ENCODE data around the gene TNNI2. TPM values are rescaled to one million over a fixed set of nuclear protein-coding genes. Genes with fewer than 3 reads are reported as not detected.
A peak's percentile ranks its signal among the peaks of the same experiment; 100 is the strongest.

Gene TNNI2
- total and polyA plus RNA-seq, 7 donors = 985 to 6,537 (median 2,859) TPM

GRCh38 chr11:1863352-1864216 lies 24.8 kb downstream of the TNNI2 start:
- peaks cover 22% of the 10 kb centered on the region for H3K4me1 ChIP-seq
- peaks cover 0 to 7% (median 4%) of the 10 kb centered on the region in 3 donors for H3K27me3 ChIP-seq (ENCODE audit: insufficient read depth in 3 of 3, low read length in 2 of 3)
- H3K9me3 ChIP-seq = no peaks in the 10 kb centered on the region
- TF ChIP-seq, protein P1, sequence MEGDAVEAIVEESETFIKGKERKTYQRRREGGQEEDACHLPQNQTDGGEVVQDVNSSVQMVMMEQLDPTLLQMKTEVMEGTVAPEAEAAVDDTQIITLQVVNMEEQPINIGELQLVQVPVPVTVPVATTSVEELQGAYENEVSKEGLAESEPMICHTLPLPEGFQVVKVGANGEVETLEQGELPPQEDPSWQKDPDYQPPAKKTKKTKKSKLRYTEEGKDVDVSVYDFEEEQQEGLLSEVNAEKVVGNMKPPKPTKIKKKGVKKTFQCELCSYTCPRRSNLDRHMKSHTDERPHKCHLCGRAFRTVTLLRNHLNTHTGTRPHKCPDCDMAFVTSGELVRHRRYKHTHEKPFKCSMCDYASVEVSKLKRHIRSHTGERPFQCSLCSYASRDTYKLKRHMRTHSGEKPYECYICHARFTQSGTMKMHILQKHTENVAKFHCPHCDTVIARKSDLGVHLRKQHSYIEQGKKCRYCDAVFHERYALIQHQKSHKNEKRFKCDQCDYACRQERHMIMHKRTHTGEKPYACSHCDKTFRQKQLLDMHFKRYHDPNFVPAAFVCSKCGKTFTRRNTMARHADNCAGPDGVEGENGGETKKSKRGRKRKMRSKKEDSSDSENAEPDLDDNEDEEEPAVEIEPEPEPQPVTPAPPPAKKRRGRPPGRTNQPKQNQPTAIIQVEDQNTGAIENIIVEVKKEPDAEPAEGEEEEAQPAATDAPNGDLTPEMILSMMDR (IDR thresholded peaks at IDR 0.05) = no peak
- peak; percentile 91 to 93 for DNase-seq
- peak; percentile 84 to 90 (median 89) for ATAC-seq
- H3K36me3 ChIP-seq (ENCODE audit: insufficient read depth in 1 of 2, low read depth in 1 of 2) = no peaks in the 10 kb centered on the region
- peak overlapping the region; percentile 71 for H3K27ac ChIP-seq
- intact Hi-C loops (cut with DNase I) = no loop called here
- WGBS, 3 donors = 7 to 10% (median 9%) methylated on average over 26 to 27 of the region's 27 CpGs
- peak overlapping the region; percentile 54 for H3K4me3 ChIP-seq

GRCh38 chr11:1864231-1864630 lies 25.4 kb downstream of the TNNI2 start:
- H3K4me1 ChIP-seq = peaks cover 22% of the 10 kb centered on the region
- H3K9me3 ChIP-seq = no peaks in the 10 kb centered on the region
- 26 to 46% (median 30%) methylated on average over 17 to 18 of the region's 18 CpGs for WGBS, 3 donors
- peak overlapping the region; percentile 54 for H3K4me3 ChIP-seq
- no peaks in the 10 kb centered on the region for H3K36me3 ChIP-seq (ENCODE audit: insufficient read depth in 1 of 2, low read depth in 1 of 2)
- DNase-seq (peak; percentile 34 to 65), ATAC-seq (peak in 1 of 4 donors; percentile 15)
- peak overlapping the region; percentile 71 for H3K27ac ChIP-seq
- intact Hi-C loops (cut with DNase I) = no loop called here
- H3K27me3 ChIP-seq (ENCODE audit: insufficient read depth in 3 of 3, low read length in 2 of 3) = peaks cover 0 to 13% (median 4%) of the 10 kb centered on the region in 3 donors
- TF ChIP-seq, protein P1 (IDR thresholded peaks at IDR 0.05) = no peak

DNA sequence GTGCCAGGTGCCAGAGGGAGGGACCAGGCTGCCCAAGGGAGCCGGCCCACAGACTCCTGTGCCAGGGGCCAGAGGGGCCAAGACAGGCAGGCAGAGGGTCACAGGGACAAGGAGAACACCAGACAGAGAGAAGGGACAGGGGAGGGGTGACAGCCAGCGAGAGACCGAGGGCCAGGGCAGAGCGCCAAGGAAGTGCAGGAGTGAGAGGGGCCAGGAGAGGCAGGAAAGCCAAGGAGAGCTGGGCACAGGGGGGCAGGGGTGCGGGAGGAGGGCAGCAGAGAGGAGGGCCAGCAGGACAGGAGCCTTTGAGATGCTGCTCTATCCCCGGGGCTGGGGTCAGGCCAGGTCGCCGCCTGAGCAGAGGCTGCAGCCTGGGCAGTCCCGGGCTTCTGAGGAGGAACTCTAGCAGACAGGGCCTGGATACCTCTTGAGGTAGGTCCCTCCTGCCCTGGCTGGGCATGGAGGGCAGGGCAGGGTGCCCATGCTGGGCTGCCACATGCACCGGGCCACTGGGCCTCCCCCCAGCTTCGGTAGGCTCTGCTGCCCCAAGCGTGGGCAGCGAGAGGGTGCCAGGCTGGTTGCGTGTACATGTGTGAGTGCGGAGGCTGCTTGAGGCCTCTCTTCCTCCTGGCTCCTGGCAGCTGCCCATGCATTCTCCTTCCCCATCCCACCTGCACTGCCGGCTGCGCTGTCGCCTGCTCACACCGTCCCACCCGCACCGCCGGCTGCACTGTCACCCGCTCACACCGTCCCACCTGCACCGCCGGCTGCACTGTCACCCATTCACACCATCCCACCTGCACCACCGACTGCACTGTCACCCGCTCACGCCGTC lies 26.3 kb downstream of the TNNI2 start:
- intact Hi-C loops (cut with DNase I) = no loop called here
- WGBS, 3 donors = 53 to 68% (median 57%) methylated on average over 29 to 30 of the region's 30 CpGs
- H3K4me1 ChIP-seq = peaks cover 22% of the 10 kb centered on the region
- peak; percentile 57 to 79 for DNase-seq
- H3K9me3 ChIP-seq = no peaks in the 10 kb centered on the region
- peak in 1 of 4 donors; percentile 13 for ATAC-seq
- H3K36me3 ChIP-seq (ENCODE audit: insufficient read depth in 1 of 2, low read depth in 1 of 2) = no peaks in the 10 kb centered on the region
- peak overlapping the region; percentile 54 for H3K4me3 ChIP-seq
- TF ChIP-seq, protein P1 (IDR thresholded peaks at IDR 0.05) = no peak
- peaks cover 0 to 20% (median 5%) of the 10 kb centered on the region in 3 donors for H3K27me3 ChIP-seq (ENCODE audit: insufficient read depth in 3 of 3, low read length in 2 of 3)
- peak overlapping the region; percentile 71 for H3K27ac ChIP-seq

DNA sequence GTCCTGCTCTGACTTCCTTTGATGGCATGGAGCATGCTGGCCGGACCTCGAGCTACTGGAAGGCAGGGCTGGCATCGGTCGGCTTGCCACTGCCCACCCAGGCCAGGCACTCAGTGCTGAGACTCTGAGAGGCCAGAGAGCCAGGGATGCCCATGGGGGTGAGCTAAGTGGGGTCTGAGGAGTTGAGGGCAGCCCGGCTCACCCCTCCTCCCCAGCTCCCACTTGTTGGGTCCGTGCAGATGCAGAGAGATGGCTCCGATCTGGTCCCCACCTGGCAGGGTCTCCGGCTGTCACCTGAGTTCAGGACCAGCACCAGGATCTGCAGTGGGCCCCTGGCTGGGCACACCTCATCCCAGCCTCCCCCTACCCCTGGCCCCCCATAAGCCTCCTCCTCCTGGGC lies 27.4 kb downstream of the TNNI2 start:
- no peaks in the 10 kb centered on the region for H3K36me3 ChIP-seq (ENCODE audit: insufficient read depth in 1 of 2, low read depth in 1 of 2)
- TF ChIP-seq, protein P1 (IDR thresholded peaks at IDR 0.05) = no peak
- peak; percentile 9 to 45 for DNase-seq
- H3K27me3 ChIP-seq (ENCODE audit: insufficient read depth in 3 of 3, low read length in 2 of 3) = peaks cover 0 to 32% (median 5%) of the 10 kb centered on the region in 3 donors
- H3K9me3 ChIP-seq = no peaks in the 10 kb centered on the region
- H3K4me3 ChIP-seq = peak overlapping the region; percentile 54
- intact Hi-C loops (cut with DNase I) = no loop called here
- ATAC-seq = no peak
- H3K4me1 ChIP-seq = peaks cover 22% of the 10 kb centered on the region
- no peak overlapping the region for H3K27ac ChIP-seq
- WGBS, 3 donors = 81 to 83% (median 82%) methylated on average over 8 of the region's 8 CpGs

All from psoas muscle (tissue), 8 donors.